ENCODE measurements around the gene RNF208.

Gene RNF208

GRCh38 chr9:137214620-137215019 lies 7.4 kb downstream of the RNF208 start:
- no peak for DNase-seq (ENCODE audit: low read depth)

GRCh38 chr9:137213160-137214060 lies 8.6 kb downstream of the RNF208 start:
- no peak for DNase-seq (ENCODE audit: low read depth)

DNA sequence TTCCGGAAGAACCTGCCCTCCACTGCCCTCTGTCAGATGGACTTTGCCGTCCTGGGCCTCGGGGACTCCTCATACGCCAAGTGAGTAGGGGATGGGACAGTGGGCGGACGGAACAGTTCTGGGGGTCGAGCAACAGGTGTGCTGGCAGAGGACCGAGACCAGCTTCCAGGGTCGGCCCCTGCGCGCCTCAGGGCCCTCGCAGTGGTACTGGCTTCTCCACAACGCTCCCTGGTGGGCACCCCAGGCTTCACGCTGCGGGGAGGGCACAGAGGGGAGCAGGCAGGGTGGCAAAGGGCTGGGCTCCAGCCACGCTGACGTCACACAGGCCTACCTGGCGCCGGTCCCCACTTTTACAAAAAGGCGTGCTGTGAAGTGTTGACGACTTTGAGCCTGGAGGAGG lies 9.5 kb downstream of the RNF208 start:
- DNase-seq (ENCODE audit: low read depth): no peak

- no peak for DNase-seq (ENCODE audit: low read depth)
These were observed 10.5 kb downstream of the RNF208 start for GRCh38 chr9:137211532-137211931.

- DNase-seq (ENCODE audit: low read depth): no peak
These were observed 15.4 kb downstream of the RNF208 start for GRCh38 chr9:137206602-137207001.

- DNase-seq (ENCODE audit: low read depth): no peak
These were observed 16.6 kb downstream of the RNF208 start, which contains the start of the genes NDOR1 and TMEM203 for GRCh38 chr9:137205126-137206069. NDOR1 (plus strand) TSS chr9:137205700; CDS start chr9:137205778, 78 bp downstream. TMEM203 (minus strand) TSS chr9:137205648; CDS start chr9:137205414, 234 bp downstream.

- DNase-seq (ENCODE audit: low read depth): no peak
These were observed 17.3 kb downstream of the RNF208 start for GRCh38 chr9:137204731-137205125.

DNA sequence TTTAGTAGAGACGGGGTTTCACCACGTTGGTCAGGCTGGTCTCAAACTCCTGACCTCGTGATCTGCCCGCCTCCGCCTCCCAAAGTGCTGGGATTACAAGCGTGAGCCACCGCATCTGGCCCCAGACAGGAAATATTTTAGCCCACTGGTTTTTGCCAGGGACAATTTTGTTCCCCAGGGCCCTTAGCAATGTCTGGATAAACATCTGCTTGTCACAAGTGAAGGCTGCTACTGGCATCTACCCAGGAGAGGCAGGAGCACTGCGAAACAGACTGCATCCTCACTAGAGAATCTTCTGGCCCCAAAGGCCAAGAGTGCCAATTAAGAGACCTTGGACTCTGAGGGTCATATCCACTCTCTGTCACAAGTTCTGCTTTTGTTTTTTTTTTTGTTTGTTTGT lies 19.1 kb downstream of the RNF208 start:
- no peak for DNase-seq (ENCODE audit: low read depth)

DNA sequence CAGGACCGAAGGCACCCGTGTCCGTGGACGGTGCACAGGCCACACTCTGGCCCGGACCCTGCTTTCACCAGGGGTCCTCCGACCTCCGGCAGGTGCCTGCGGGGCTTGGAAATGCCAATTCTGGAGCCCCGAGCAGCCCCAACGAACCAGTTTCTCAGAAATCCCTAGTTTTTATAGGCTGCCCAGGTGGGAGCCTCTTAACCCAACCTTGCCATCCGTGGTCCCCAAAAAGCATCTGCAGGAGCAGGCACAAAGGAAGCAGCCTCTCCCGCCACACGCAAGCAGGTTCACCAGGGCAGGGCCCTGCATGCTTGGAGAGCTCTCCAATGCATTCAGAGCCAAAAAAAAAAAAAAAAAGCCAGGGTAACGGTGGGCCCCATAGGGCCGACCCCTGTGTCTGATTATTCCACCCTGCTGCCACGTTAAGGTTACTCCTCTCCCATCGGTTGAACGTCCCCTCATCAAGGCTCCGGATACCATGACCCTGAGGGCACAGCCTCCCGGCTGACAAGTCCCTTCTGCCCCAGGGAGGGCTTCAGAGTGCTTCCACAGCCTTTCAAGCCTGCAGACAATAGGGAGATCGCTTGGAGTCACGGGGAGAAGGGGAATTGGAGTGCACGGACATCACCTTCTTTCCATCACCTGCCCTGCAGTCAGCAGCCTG lies 20.7 kb downstream of the RNF208 start:
- no peak for DNase-seq (ENCODE audit: low read depth)

- DNase-seq (ENCODE audit: low read depth): peak; percentile 92
These were observed 21.5 kb downstream of the RNF208 start, which contains the start of gene TPRN for GRCh38 chr9:137200311-137201204. TPRN (minus strand) TSS chr9:137200741; CDS start chr9:137200711, 30 bp downstream.

- no peak for DNase-seq (ENCODE audit: low read depth)
These were observed 22.5 kb downstream of the RNF208 start for GRCh38 chr9:137199411-137200121.

GRCh38 chr9:137198902-137199283 lies 23.1 kb downstream of the RNF208 start:
- no peak for DNase-seq (ENCODE audit: low read depth)

DNA sequence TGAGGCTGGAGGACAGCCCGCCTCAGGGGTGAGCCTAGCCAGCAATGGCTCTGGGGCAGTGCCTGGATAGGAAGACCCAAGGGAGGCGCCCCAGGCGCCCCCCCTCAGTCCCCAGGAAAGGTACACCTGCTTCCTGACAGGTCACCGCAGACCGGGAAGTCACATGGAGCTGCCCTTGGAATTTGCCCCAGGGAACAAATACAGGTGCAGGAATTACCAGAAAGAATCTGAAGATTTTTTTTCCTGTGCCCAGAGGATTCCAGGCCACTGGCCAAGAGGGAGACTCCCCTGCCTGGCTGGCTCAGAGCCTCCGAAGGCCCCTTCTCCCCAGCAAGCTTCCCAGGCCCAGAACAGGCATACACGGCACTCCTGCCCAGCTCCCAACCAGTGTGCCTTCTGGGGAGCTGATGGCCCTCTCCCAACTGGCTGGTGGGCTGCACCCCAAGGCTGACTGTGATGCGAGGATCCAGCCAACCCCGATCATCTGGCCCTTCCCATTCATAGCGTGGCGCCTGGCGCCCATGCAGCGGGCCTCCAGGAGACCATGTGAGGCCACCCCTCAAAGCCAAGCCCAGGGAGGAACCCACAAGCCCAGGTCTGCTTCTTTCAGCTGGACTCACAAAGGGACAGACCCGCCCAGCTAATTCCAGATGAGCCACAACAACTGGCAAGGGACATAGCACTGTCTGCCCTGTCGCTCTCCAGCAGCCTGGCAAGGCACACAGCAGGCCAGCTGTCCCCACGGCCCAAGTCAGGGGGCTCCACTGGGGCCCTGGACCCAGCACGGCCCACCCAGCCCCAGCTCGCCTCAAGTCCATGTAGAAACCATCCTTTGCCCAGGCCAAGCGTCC lies 23.8 kb downstream of the RNF208 start:
- DNase-seq (ENCODE audit: low read depth): no peak

DNA sequence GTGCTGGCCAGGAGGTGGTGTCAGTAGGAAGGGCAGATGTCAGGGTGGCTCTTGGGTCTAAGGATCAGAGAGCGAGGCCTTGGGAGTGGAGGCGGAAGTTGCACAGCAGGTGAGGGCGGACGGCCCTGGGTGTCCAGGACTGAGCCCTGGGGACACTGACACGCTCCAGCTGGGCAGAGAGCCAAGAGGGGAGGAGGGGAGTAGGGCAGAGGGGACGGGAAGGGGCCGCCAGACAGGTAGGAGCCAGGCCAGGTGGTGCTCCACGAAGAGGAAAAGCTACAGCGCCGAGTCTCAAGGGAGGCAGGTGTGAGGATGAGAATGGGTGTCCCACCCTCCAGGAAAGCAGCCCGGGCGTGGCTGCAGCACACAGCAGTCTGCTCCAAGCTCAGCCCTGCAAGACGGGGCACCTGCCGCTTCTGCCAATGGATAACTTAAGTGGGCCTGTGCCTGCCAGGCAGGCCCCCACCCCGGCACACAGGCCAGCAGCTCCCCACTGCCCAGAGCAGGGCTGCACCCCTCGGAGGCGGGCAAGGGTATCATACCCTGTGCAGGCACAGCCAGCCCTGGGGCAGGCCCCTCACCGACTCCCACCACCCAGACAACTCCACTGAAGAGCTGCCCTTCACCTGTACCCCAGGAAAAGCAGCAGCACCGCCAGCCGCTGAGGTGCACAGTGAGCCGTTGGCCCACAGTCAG lies 26.4 kb downstream of the RNF208 start:
- no peak for DNase-seq (ENCODE audit: low read depth)

- no peak for DNase-seq (ENCODE audit: low read depth)
These were observed 27.1 kb downstream of the RNF208 start for GRCh38 chr9:137194909-137195308.

DNA sequence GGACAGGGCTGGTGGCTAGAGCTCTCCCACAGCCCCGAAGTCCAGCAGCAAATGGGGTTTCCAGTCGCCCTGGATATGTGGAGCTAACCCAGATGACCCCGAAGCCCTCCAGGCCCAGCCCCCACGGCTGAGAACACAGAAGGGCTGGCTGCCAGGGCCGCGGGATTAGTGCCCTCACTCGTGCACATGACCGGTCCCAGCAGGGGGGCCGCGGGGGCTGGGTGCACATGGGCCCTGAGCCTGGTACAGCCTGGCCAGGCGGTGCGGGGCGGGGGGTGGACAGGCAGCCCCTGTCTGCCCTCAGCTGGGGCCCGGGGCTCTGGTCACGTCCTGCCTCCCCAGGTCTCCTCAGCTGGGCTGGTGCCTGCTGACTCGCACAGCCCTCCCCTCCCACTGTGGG lies 27.7 kb downstream of the RNF208 start:
- no peak for DNase-seq (ENCODE audit: low read depth)

GRCh38 chr9:137193771-137194170 lies 28.3 kb downstream of the RNF208 start:
- DNase-seq (ENCODE audit: low read depth): no peak

DNA sequence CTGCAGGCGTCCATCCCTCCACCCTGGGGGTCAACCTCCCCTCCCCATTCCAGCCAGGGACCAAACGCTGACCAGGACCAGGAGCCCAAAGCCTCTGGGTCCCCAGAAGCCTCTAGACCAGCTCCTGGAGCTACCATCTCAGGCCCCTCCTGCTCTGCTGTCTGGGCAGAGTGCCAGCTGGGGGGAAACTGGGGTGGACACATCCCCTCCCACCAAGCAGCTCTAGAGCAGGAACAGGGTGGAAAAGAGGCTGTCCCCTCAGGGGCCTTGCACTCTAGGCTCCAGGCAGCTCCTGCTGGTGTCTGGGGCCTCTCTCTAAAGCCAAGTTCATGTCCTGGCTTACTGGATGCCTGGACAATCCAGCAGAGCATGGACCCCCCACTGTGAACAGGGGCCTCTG lies 29.2 kb downstream of the RNF208 start:
- no peak for DNase-seq (ENCODE audit: low read depth)

- no peak for DNase-seq (ENCODE audit: low read depth)
These were observed 29.6 kb downstream of the RNF208 start for GRCh38 chr9:137192448-137192780.

Measured in HS-5 (cell line).